Transverse colon (tissue), 4 donors: Measurements from ENCODE around the gene C21orf91. TPM values are rescaled to one million over a fixed set of nuclear protein-coding genes. Genes with fewer than 3 reads are reported as not detected.

Experiments used
- DNase-seq: peaks from one replicate; pipeline ENCODE4 v3.0.0-alpha.2; 2019
- H3K27ac ChIP-seq, 4 donors: fragments of 200-600 bp; sonication (generic); 2 replicates each; pipeline ENCODE4 v1.5.1; 2016 to 2018; ENCODE audit warnings: inconsistent platforms in 4 of 4
- H3K27me3 ChIP-seq: fragments of 200-600 bp; sonication (generic); 2 replicates; pipeline ENCODE4 v1.5.1; 2017; ENCODE audit warnings: inconsistent platforms
- H3K36me3 ChIP-seq, 4 donors: fragments of 200-600 bp; sonication (generic); 2 replicates each; pipeline ENCODE4 v1.5.1; 2017 to 2019; ENCODE audit warnings: inconsistent platforms in 4 of 4
- H3K4me1 ChIP-seq, 4 donors: fragments of 200-600 bp; sonication (generic); 2 replicates each; pipeline ENCODE4 v1.5.1; 2017 to 2020; ENCODE audit warnings: inconsistent platforms in 4 of 4
- H3K4me3 ChIP-seq, 4 donors: fragments of 200-600 bp; sonication (generic); 1 replicate in 1 of 4; 2 replicates in 3 of 4; pipeline versions ENCODE4 v1.5.1 to v1.6.1; 2017 to 2019; ENCODE audit warnings: inconsistent platforms in 4 of 4
- H3K9me3 ChIP-seq, 2 donors: fragments of 200-600 bp; sonication (generic); 2 replicates each; pipeline ENCODE4 v1.5.1; 2017 to 2019; ENCODE audit warnings: inconsistent platforms in 2 of 2
- EP300 ChIP-seq: sonication (generic); formaldehyde crosslinking; IDR thresholded peaks from one replicate; pipeline ENCODE4 v1.6.1; 2017; ENCODE audit warnings: antibody characterized with exemption, low read depth
- POLR2A ChIP-seq: fragments of 450-650 bp; IDR thresholded peaks from one replicate; pipeline ENCODE4 v1.6.1; 2016; ENCODE audit warnings: antibody characterized with exemption, mild to moderate bottlenecking, moderate library complexity
- POLR2AphosphoS5 ChIP-seq, 3 donors: sonication (generic); formaldehyde crosslinking; IDR thresholded peaks; one replicate each; pipeline ENCODE4 v1.6.1; 2016; ENCODE audit warnings: antibody characterized with exemption in 3 of 3
- WGBS, 2 donors: methylation state at CpG; one replicate each; pipeline ENCODE4 v1.1.5; 2018; ENCODE audit warnings: low coverage in 1 of 2; 5-methylcytosine and 5-hydroxymethylcytosine counted together
- in situ Hi-C, 4 donors: fragments of 200-750 bp; cut with MboI; loops; one replicate each; pipeline versions ENCODE4 v1.15.0 to v1.15.1; 2017; ENCODE audit warnings: low sequenced_read_pairs in 3 of 4, low pct_ligation_motif_present in 1 of 4, low pct_unique_long_range_greater_than_20kb in 1 of 4
- intact Hi-C: fragments of 100-400 bp; cut with DNase I; formaldehyde crosslinking; loops from one replicate; pipeline ENCODE4 v1.15.1; 2023; ENCODE audit warnings: low total_unique reads
- total RNA-seq, 4 donors: library from RNA; depleted of rRNA; stranded (reverse); fragments of >200 nt; gene quantifications; one replicate each; pipeline ENCODE4 v1.1.0, GENCODE V29; 2016
- TF ChIP-seq, protein P1 (sequence below), 5 experiments: fragments of 200-600 bp in 3 of 5; fragments of 450-650 bp in 2 of 5; sonication (generic) in 3 of 5; IDR thresholded peaks; 1 replicate in 2 of 5; 2 replicates in 3 of 5; pipeline ENCODE4 v1.5.1; 2016 to 2017; ENCODE audit warnings: antibody characterized with exemption in 5 of 5, inconsistent platforms in 3 of 5, mild to moderate bottlenecking in 2 of 5, moderate library complexity in 1 of 5

The C21orf91 gene
- total RNA-seq, 4 donors from 2014 or later: 3.2 to 10.8 (median 5.6) TPM

DNA sequence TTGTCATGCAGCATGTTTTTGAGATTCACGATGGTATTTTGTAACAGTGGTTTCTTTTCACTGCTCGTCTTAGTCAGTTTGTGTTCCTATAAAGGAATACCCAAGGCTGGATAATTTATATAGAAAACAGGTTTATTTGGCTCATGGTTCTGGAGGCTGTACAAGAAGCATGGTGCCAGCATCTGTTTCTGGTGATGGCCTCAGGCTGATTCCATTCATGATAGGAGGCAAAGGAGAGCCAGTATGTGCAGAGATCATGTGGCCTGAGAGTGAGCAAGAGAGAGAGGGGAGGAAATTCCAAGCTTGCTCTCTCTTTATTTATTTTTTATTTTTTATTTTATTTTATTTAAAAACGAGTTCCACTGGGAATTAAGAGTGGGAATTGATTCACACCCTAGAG lies 2.0 kb upstream of the C21orf91 start:
- no peaks in the 10 kb centered on the region for H3K9me3 ChIP-seq
- H3K4me3 ChIP-seq: no peak overlapping the region
- in situ Hi-C loops: no loop called here
- WGBS, 2 donors: 88% methylated on average over 3 of the region's 3 CpGs
- intact Hi-C loops: no loop called here
- no peaks in the 10 kb centered on the region for H3K27me3 ChIP-seq
- no peak for DNase-seq
- H3K4me1 ChIP-seq: peaks cover 0 to 20% (median 13%) of the 10 kb centered on the region in 4 donors
- no peak for TF ChIP-seq POLR2A
- no peak for TF ChIP-seq EP300
- TF ChIP-seq, protein P1, sequence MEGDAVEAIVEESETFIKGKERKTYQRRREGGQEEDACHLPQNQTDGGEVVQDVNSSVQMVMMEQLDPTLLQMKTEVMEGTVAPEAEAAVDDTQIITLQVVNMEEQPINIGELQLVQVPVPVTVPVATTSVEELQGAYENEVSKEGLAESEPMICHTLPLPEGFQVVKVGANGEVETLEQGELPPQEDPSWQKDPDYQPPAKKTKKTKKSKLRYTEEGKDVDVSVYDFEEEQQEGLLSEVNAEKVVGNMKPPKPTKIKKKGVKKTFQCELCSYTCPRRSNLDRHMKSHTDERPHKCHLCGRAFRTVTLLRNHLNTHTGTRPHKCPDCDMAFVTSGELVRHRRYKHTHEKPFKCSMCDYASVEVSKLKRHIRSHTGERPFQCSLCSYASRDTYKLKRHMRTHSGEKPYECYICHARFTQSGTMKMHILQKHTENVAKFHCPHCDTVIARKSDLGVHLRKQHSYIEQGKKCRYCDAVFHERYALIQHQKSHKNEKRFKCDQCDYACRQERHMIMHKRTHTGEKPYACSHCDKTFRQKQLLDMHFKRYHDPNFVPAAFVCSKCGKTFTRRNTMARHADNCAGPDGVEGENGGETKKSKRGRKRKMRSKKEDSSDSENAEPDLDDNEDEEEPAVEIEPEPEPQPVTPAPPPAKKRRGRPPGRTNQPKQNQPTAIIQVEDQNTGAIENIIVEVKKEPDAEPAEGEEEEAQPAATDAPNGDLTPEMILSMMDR (IDR thresholded peaks at IDR 0.05): no peak
- TF ChIP-seq POLR2AphosphoS5 (IDR thresholded peaks at IDR 0.05): no peak
- H3K36me3 ChIP-seq: no peaks in the 10 kb centered on the region
- no peak overlapping the region for H3K27ac ChIP-seq

DNA sequence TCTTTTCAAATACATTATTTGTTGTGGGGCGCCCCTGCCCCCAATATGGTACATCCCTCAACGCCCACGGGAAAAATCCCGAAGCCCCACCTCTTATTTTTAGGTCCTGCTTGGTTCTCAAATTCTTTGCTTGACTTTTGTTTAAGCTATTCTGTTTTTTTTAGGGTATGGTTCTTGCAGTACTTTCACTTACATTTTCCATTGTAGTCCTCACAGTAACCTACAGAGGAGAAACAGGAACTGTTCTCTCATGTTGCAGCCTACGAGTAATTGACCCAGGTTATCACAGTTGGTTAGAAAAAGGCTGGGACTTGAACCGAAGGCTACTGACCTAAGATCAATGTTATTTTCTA lies 697 bp upstream of the C21orf91 start:
- H3K4me1 ChIP-seq: peaks cover 0 to 20% (median 13%) of the 10 kb centered on the region in 4 donors
- in situ Hi-C loops: no loop called here
- no peak for TF ChIP-seq EP300
- TF ChIP-seq, protein P1 (IDR thresholded peaks at IDR 0.05): peak in 1 of 5 experiments; percentile 12
- peak overlapping the region; percentile 93 to 100 (median 96) for H3K4me3 ChIP-seq
- intact Hi-C loops: no loop called here
- DNase-seq: no peak
- peaks cover 0 to 6% (median 0%) of the 10 kb centered on the region in 4 donors for H3K36me3 ChIP-seq
- WGBS, 2 donors: 0 to 2% methylated on average over 5 to 6 of the region's 6 CpGs
- H3K27ac ChIP-seq: peak overlapping the region; percentile 93 to 96 (median 94)
- no peaks in the 10 kb centered on the region for H3K9me3 ChIP-seq
- no peaks in the 10 kb centered on the region for H3K27me3 ChIP-seq

DNA sequence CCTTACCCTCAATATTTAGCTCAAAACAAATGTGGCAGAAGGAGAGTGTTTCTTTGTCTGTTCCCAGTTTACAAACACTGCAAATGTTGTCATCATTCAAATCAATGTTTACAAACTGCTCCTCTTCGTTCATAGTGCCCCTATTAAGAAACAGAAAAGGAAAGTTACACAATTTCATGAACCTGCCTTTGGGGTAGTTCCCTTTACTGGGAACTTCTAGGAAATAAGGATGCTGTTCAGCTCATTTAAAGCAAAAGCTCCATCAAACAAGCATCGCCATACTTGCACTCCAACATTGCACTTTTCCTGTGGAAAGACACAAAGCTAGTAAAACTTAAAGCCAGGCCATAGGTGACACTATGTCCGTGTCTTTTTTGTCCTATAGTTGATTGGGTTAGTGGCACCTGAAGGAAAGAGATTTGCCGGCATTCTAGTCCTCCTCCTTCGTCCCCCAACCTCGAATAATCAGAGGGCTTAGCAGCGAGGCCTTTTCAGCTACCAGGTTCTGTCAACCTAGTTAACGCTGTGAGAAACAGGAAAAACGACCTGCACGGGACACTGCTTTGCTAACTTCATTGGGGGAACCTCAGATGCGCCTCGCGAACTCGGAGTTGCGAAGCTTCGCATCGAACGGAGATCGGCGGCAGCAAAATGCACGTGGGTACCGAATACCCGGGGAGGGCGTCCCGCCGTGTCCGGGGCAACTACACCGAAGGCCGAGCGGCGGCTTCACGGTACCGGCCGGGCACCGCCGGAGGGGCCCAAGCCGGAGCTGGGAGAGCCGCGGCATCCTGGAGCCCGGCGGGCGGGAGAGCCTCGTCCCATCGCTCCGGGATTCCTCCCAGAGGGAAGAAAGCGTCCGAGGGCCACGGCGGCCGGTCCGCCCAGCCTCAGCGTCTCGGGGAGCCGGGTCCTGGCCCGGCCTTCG lies 706 bp downstream of the C21orf91 start:
- in situ Hi-C loops: no loop called here

DNA sequence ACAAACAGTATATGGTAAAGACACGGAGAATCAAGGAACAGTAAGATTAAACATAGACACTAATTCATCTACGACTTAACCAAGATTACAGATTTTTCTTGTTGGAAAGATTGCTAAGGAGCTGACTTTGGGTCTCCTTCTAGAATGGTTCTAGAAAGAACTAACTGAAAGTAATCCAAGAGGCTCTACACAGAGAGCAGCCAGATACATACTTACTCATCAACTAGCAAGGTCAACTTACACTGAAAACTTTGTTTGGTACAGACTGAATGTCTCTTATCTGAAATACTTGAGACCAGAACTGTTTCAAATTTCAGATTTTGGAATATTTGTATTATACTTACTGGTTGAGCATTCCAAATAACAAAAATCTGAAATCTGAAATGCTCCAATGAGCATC lies 5.8 kb downstream of the C21orf91 start:
- H3K4me1 ChIP-seq: peaks cover 0 to 20% (median 13%) of the 10 kb centered on the region in 4 donors
- 76 to 98% methylated on average over 2 of the region's 2 CpGs for WGBS, 2 donors
- H3K4me3 ChIP-seq: no peak overlapping the region
- no peak for TF ChIP-seq EP300
- no peak for TF ChIP-seq POLR2AphosphoS5 (IDR thresholded peaks at IDR 0.05)
- TF ChIP-seq POLR2A: no peak
- TF ChIP-seq, protein P1 (IDR thresholded peaks at IDR 0.05): no peak
- H3K27me3 ChIP-seq: no peaks in the 10 kb centered on the region
- intact Hi-C loops (no loop called here), in situ Hi-C loops (no loop called here)
- H3K9me3 ChIP-seq: peaks cover 2 to 3% of the 10 kb centered on the region in 2 donors
- H3K36me3 ChIP-seq: peaks cover 0 to 47% (median 14%) of the 10 kb centered on the region in 4 donors
- no peak for DNase-seq
- no peak overlapping the region for H3K27ac ChIP-seq

More for the DNA sequence above, 706 bp downstream of the C21orf91 start:
- H3K27ac ChIP-seq: peak overlapping the region; percentile 93 to 96 (median 94)
- no peaks in the 10 kb centered on the region for H3K9me3 ChIP-seq
- peak overlapping the region; percentile 93 to 100 (median 96) for H3K4me3 ChIP-seq
- H3K36me3 ChIP-seq: peaks cover 0 to 14% (median 3%) of the 10 kb centered on the region in 4 donors
- DNase-seq: peak; percentile 41
- intact Hi-C loops: no loop called here
- TF ChIP-seq POLR2AphosphoS5 (IDR thresholded peaks at IDR 0.05) (peak in 1 of 3 donors; percentile 4), POLR2A (no peak)
- peaks cover 0 to 25% (median 13%) of the 10 kb centered on the region in 4 donors for H3K4me1 ChIP-seq
- no peaks in the 10 kb centered on the region for H3K27me3 ChIP-seq
- WGBS, 2 donors: 0 to 1% methylated on average over 4 to 46 of the region's 56 CpGs
